Measurements from ENCODE around the gene GLRX.

DNA sequence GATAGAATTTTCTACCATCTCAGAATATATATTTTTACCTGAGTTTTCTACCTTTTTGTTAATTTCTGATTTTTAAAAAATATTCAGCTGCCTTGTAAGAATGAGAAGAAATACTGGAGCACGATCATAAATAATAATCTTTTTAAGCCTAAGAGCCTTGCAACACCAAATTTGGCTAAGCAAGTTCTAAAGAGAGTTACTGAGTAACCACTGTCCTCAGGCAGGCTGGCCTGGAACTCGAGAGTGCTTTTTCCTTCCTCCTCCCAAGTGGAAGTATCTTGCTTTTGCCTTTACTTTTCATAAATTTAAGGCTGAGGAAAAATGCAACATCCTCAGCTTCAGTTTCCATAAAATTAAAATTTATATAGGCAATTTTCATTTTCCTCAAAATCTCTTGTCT lies 21.0 kb downstream of the GLRX start:
- TF ChIP-seq, protein P1, sequence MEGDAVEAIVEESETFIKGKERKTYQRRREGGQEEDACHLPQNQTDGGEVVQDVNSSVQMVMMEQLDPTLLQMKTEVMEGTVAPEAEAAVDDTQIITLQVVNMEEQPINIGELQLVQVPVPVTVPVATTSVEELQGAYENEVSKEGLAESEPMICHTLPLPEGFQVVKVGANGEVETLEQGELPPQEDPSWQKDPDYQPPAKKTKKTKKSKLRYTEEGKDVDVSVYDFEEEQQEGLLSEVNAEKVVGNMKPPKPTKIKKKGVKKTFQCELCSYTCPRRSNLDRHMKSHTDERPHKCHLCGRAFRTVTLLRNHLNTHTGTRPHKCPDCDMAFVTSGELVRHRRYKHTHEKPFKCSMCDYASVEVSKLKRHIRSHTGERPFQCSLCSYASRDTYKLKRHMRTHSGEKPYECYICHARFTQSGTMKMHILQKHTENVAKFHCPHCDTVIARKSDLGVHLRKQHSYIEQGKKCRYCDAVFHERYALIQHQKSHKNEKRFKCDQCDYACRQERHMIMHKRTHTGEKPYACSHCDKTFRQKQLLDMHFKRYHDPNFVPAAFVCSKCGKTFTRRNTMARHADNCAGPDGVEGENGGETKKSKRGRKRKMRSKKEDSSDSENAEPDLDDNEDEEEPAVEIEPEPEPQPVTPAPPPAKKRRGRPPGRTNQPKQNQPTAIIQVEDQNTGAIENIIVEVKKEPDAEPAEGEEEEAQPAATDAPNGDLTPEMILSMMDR (conservative IDR thresholded peaks at IDR 0.05 in 1 of 2, IDR thresholded peaks at IDR 0.05 in 1 of 2; ENCODE audit: low read depth in 1 of 2, low read length in 2 of 2), result no peak
- no peak for TF ChIP-seq EZH2 (IDR thresholded peaks at IDR 0.05; ENCODE audit: low read length, missing control alignments)
